ENCODE data around the gene UNKL.

UNKL gene

GRCh38 chr16:1447965-1448364 lies 33.5 kb upstream of the UNKL start:
- Histone ChIP-seq H3K27ac (ENCODE audit: low read length) (no peak overlapping the region), H3K79me2 (ENCODE audit: insufficient read depth, low read length) (no peaks in the 10 kb centered on the region), H3K27me3 (ENCODE audit: insufficient read depth, low read length, poor library complexity) (no peaks in the 10 kb centered on the region), H3K36me3 (ENCODE audit: insufficient read depth, low read length) (peaks cover 65% of the 10 kb centered on the region), H3K9me3 (ENCODE audit: insufficient read depth, low read length, severe bottlenecking) (no peaks in the 10 kb centered on the region), H4K20me1 (ENCODE audit: insufficient read depth, low read length) (peaks cover 11% of the 10 kb centered on the region; the same call in 1 of the 2 replicates), H3K4me3 (ENCODE audit: low read depth in 1 of 2, low read length in 2 of 2) (no peak overlapping the region), H3K4me2 (ENCODE audit: insufficient read depth, low read length) (no peak overlapping the region), H2AFZ (ENCODE audit: low read depth, low read length) (no peak overlapping the region), H3K4me1 (ENCODE audit: insufficient read depth, low read length) (no peaks in the 10 kb centered on the region), H3K9ac (ENCODE audit: low read depth, low read length) (no peak overlapping the region)
- no peak for DNase-seq
- no peak for ATAC-seq (ENCODE audit: insufficient read depth, low read depth)
- no peak for TF ChIP-seq CTCF (IDR thresholded peaks at IDR 0.05; ENCODE audit: borderline replicate concordance, extremely low read depth, low read length, poor library complexity, severe bottlenecking)
- no peak for TF ChIP-seq EZH2 (IDR thresholded peaks at IDR 0.05; ENCODE audit: borderline replicate concordance, low read depth, low read length, severe bottlenecking)

- no peak for ATAC-seq (ENCODE audit: insufficient read depth, low read depth)
- no peaks in the 10 kb centered on the region for H3K4me1 ChIP-seq (ENCODE audit: insufficient read depth, low read length)
- H4K20me1 ChIP-seq (ENCODE audit: insufficient read depth, low read length): peaks cover 11% of the 10 kb centered on the region; the same call in 1 of the 2 replicates
- H3K27ac ChIP-seq (ENCODE audit: low read length): no peak overlapping the region
- H3K79me2 ChIP-seq (ENCODE audit: insufficient read depth, low read length): no peaks in the 10 kb centered on the region
- H3K9ac ChIP-seq (ENCODE audit: low read depth, low read length): no peak overlapping the region
- no peak for DNase-seq
- TF ChIP-seq EZH2 (IDR thresholded peaks at IDR 0.05; ENCODE audit: borderline replicate concordance, low read depth, low read length, severe bottlenecking) (no peak), CTCF (IDR thresholded peaks at IDR 0.05; ENCODE audit: borderline replicate concordance, extremely low read depth, low read length, poor library complexity, severe bottlenecking) (no peak)
- no peaks in the 10 kb centered on the region for H3K27me3 ChIP-seq (ENCODE audit: insufficient read depth, low read length, poor library complexity)
- H2AFZ ChIP-seq (ENCODE audit: low read depth, low read length): no peak overlapping the region
- H3K9me3 ChIP-seq (ENCODE audit: insufficient read depth, low read length, severe bottlenecking): no peaks in the 10 kb centered on the region
- peaks cover 51% of the 10 kb centered on the region for H3K36me3 ChIP-seq (ENCODE audit: insufficient read depth, low read length)
- H3K4me2 ChIP-seq (ENCODE audit: insufficient read depth, low read length): no peak overlapping the region
- H3K4me3 ChIP-seq (ENCODE audit: low read depth in 1 of 2, low read length in 2 of 2): no peak overlapping the region
Observed at GRCh38 chr16:1446296-1447080, 32.0 kb upstream of the UNKL start.

GRCh38 chr16:1445518-1446203 lies 31.2 kb upstream of the UNKL start:
- TF ChIP-seq EZH2 (IDR thresholded peaks at IDR 0.05; ENCODE audit: borderline replicate concordance, low read depth, low read length, severe bottlenecking): no peak
- no peak for TF ChIP-seq CTCF (IDR thresholded peaks at IDR 0.05; ENCODE audit: borderline replicate concordance, extremely low read depth, low read length, poor library complexity, severe bottlenecking)
- Histone ChIP-seq H3K36me3 (ENCODE audit: insufficient read depth, low read length) (peaks cover 43% of the 10 kb centered on the region), H3K9ac (ENCODE audit: low read depth, low read length) (no peak overlapping the region), H3K9me3 (ENCODE audit: insufficient read depth, low read length, severe bottlenecking) (no peaks in the 10 kb centered on the region), H4K20me1 (ENCODE audit: insufficient read depth, low read length) (peaks cover 11% of the 10 kb centered on the region; the same call in 1 of the 2 replicates), H3K4me3 (ENCODE audit: low read depth in 1 of 2, low read length in 2 of 2) (no peak overlapping the region), H3K79me2 (ENCODE audit: insufficient read depth, low read length) (no peaks in the 10 kb centered on the region), H3K27ac (ENCODE audit: low read length) (no peak overlapping the region), H2AFZ (ENCODE audit: low read depth, low read length) (no peak overlapping the region), H3K4me1 (ENCODE audit: insufficient read depth, low read length) (no peaks in the 10 kb centered on the region), H3K4me2 (ENCODE audit: insufficient read depth, low read length) (no peak overlapping the region), H3K27me3 (ENCODE audit: insufficient read depth, low read length, poor library complexity) (no peaks in the 10 kb centered on the region)
- ATAC-seq (ENCODE audit: insufficient read depth, low read depth) (no peak), DNase-seq (no peak)
